ENCODE results near the gene OSBP2. TPM values are rescaled to one million over a fixed set of nuclear protein-coding genes. Genes with fewer than 3 reads are reported as not detected.

The OSBP2 gene
- total and polyA plus RNA-seq, 2 experiments from 2014 or later = 2.1 to 2.9 TPM

GRCh38 chr22:30833322-30833721, 138.6 kb downstream of the OSBP2 start:
- H3K4me1 Mint-ChIP-seq = peaks cover 17% of the 10 kb centered on the region
- H3K27me3 Mint-ChIP-seq (ENCODE audit: insufficient read depth, low read depth, poor library complexity) = no peaks in the 10 kb centered on the region
- no peaks in the 10 kb centered on the region for H3K36me3 Mint-ChIP-seq (ENCODE audit: low read depth)
- no peaks in the 10 kb centered on the region for H3K79me2 ChIP-seq (replicated peaks; ENCODE audit: insufficient read depth)
- H3K27ac ChIP-seq (ENCODE audit: low read depth) = no peak overlapping the region
- H3K9me3 Mint-ChIP-seq = peaks cover 7% of the 10 kb centered on the region; the same call in 2 of the 3 replicates
- H3K27me3 ChIP-seq (ENCODE audit: insufficient read depth) = no peaks in the 10 kb centered on the region
- H3K4me2 ChIP-seq = no peak overlapping the region
- H3K9me2 ChIP-seq (ENCODE audit: insufficient read depth) = 0 out of 2 replicates have a peak, but pooled peaks cover 3% of the 10 kb centered on the region
- H3F3A ChIP-seq (replicated peaks; ENCODE audit: low read depth) = no peaks in the 10 kb centered on the region
- H3K36me3 ChIP-seq (ENCODE audit: insufficient read depth) = no peaks in the 10 kb centered on the region
- no peak overlapping the region for H2AFZ ChIP-seq
- ATAC-seq = no peak
- no peak for TF ChIP-seq CTCF (conservative IDR thresholded peaks at IDR 0.05; ENCODE audit: low read depth in 2 of 2)
- no peak for TF ChIP-seq EZH2 (IDR thresholded peaks at IDR 0.05; ENCODE audit: low read depth, unreplicated experiment)
- no peak for TF ChIP-seq REST (IDR thresholded peaks at IDR 0.05; ENCODE audit: unreplicated experiment)
- TF ChIP-seq JUNB (IDR thresholded peaks at IDR 0.05; ENCODE audit: unreplicated experiment) = no peak
- TF ChIP-seq ZNF114 (CRISPR knock-in tag; IDR thresholded peaks at IDR 0.05) = no peak
- TF ChIP-seq POLR2AphosphoS5 (IDR thresholded peaks at IDR 0.05; ENCODE audit: low read depth) = no peak
- no peak for TF ChIP-seq ZNF331 (CRISPR knock-in tag; IDR thresholded peaks at IDR 0.05; ENCODE audit: low read depth)
- TF ChIP-seq ETS1 (IDR thresholded peaks at IDR 0.05) = no peak
- no peak for TF ChIP-seq CREB1 (CRISPR knock-in tag; IDR thresholded peaks at IDR 0.05; ENCODE audit: low read depth)
- TF ChIP-seq STAT1 (IDR thresholded peaks at IDR 0.05; ENCODE audit: unreplicated experiment) = no peak
- no peak for TF ChIP-seq NANOG (IDR thresholded peaks at IDR 0.05; ENCODE audit: borderline replicate concordance)
- TF ChIP-seq EZH2phosphoT487 (IDR thresholded peaks at IDR 0.05; ENCODE audit: unreplicated experiment) = no peak
- no peak for TF ChIP-seq ZNF462 (CRISPR knock-in tag; IDR thresholded peaks at IDR 0.05)
- 0 out of 2 replicates have a peak, but pooled peaks cover 5% of the 10 kb centered on the region for H3K4me1 ChIP-seq (ENCODE audit: insufficient read depth)
- H3K4me3 Mint-ChIP-seq = no peak overlapping the region
- 0 out of 2 replicates have a peak, but pooled peaks cover 3% of the 10 kb centered on the region for H4K20me1 ChIP-seq (replicated peaks; ENCODE audit: insufficient read depth)
- DNase-seq (ENCODE audit: low spot score) = no peak
- no peak overlapping the region for H3K4me3 ChIP-seq
- no peak overlapping the region for H3K27ac Mint-ChIP-seq
